ENCODE measurements around the gene ZDHHC24. TPM values are rescaled to one million over a fixed set of nuclear protein-coding genes. Genes with fewer than 3 reads are reported as not detected.

Gene ZDHHC24
- total RNA-seq, 4 donors from 2014 or later: 7.2 to 13.0 (median 11.2) TPM

- intact Hi-C loops (cut with DNase I; ENCODE audit: low total_unique reads) (no loop called here), in situ Hi-C loops (cut with MboI; ENCODE audit: low sequenced_read_pairs in 4 of 4) (no loop called here)
- Histone ChIP-seq H3K27me3 (no peaks in the 10 kb centered on the region), H3K4me1 (peaks cover 2 to 17% of the 10 kb centered on the region in 2 donors), H3K9me3 (no peaks in the 10 kb centered on the region), H3K4me3 (no peak overlapping the region), H3K36me3 (peaks cover 0 to 28% of the 10 kb centered on the region in 2 donors), H3K27ac (no peak overlapping the region)
- DNase-seq (no peak), ATAC-seq (no peak)
- no peak for TF ChIP-seq CTCF (IDR thresholded peaks at IDR 0.05 in 4 of 5, conservative IDR thresholded peaks at IDR 0.05 in 1 of 5)
- TF ChIP-seq POLR2A (IDR thresholded peaks at IDR 0.05): no peak
Measured at GRCh38 chr11:66539870-66540213, 6.0 kb downstream of the ZDHHC24 start.

GRCh38 chr11:66539170-66539869 is 6.5 kb downstream of the ZDHHC24 start:
- Histone ChIP-seq H3K9me3 (no peaks in the 10 kb centered on the region), H3K4me3 (no peak overlapping the region), H3K27me3 (no peaks in the 10 kb centered on the region), H3K36me3 (peaks cover 0 to 28% of the 10 kb centered on the region in 2 donors), H3K27ac (no peak overlapping the region), H3K4me1 (peaks cover 0 to 14% of the 10 kb centered on the region in 2 donors)
- in situ Hi-C loops (cut with MboI; ENCODE audit: low sequenced_read_pairs in 4 of 4): no loop called here
- DNase-seq: no peak
- intact Hi-C loops (cut with DNase I; ENCODE audit: low total_unique reads): no loop called here
- no peak for TF ChIP-seq POLR2A (IDR thresholded peaks at IDR 0.05)
- no peak for TF ChIP-seq CTCF (IDR thresholded peaks at IDR 0.05 in 4 of 5, conservative IDR thresholded peaks at IDR 0.05 in 1 of 5)
- no peak for ATAC-seq

GRCh38 chr11:66532784-66533183 is 13.1 kb downstream of the ZDHHC24 start:
- H3K4me3 ChIP-seq: no peak overlapping the region
- intact Hi-C loops (cut with DNase I; ENCODE audit: low total_unique reads) (no loop called here), in situ Hi-C loops (cut with MboI; ENCODE audit: low sequenced_read_pairs in 4 of 4) (no loop called here)
- peaks cover 0 to 24% of the 10 kb centered on the region in 2 donors for H3K36me3 ChIP-seq
- H3K27me3 ChIP-seq: no peaks in the 10 kb centered on the region
- H3K4me1 ChIP-seq: no peaks in the 10 kb centered on the region
- TF ChIP-seq POLR2A (IDR thresholded peaks at IDR 0.05) (no peak), CTCF (IDR thresholded peaks at IDR 0.05 in 4 of 5, conservative IDR thresholded peaks at IDR 0.05 in 1 of 5) (no peak)
- DNase-seq (no peak), ATAC-seq (no peak)
- H3K27ac ChIP-seq: no peak overlapping the region
- no peaks in the 10 kb centered on the region for H3K9me3 ChIP-seq

- Histone ChIP-seq H3K9me3 (no peaks in the 10 kb centered on the region), H3K36me3 (peaks cover 0 to 16% of the 10 kb centered on the region in 2 donors), H3K27ac (no peak overlapping the region), H3K4me3 (no peak overlapping the region), H3K4me1 (no peaks in the 10 kb centered on the region), H3K27me3 (no peaks in the 10 kb centered on the region)
- intact Hi-C loops (cut with DNase I; ENCODE audit: low total_unique reads) (no loop called here), in situ Hi-C loops (cut with MboI; ENCODE audit: low sequenced_read_pairs in 4 of 4) (no loop called here)
- DNase-seq (no peak), ATAC-seq (no peak)
- no peak for TF ChIP-seq POLR2A (IDR thresholded peaks at IDR 0.05)
- no peak for TF ChIP-seq CTCF (IDR thresholded peaks at IDR 0.05 in 4 of 5, conservative IDR thresholded peaks at IDR 0.05 in 1 of 5)
Measured at GRCh38 chr11:66531841-66532240, 14.0 kb downstream of the ZDHHC24 start.
